ENCODE results near the gene RAB33B. TPM values are rescaled to one million over a fixed set of nuclear protein-coding genes. Genes with fewer than 3 reads are reported as not detected.

The RAB33B gene
- total RNA-seq, 6 experiments from 2014 or later = 10.9 to 15.1 (median 12.1) TPM

GRCh38 chr4:139521754-139522401 is 68.0 kb downstream of the RAB33B start:
- peaks cover 0 to 52% (median 20%) of the 10 kb centered on the region in 4 donors for H3K36me3 ChIP-seq
- no peaks in the 10 kb centered on the region for H3K9me3 ChIP-seq
- no peaks in the 10 kb centered on the region for H3K4me1 ChIP-seq
- ATAC-seq (peak in 1 of 4 donors; percentile 24), DNase-seq (no peak)
- intact Hi-C loops (cut with DNase I) = no loop called here
- H3K4me3 ChIP-seq = no peak overlapping the region
- H3K27me3 ChIP-seq = no peaks in the 10 kb centered on the region
- no peak overlapping the region for H3K27ac ChIP-seq
- no peak for TF ChIP-seq POLR2A (IDR thresholded peaks at IDR 0.05)
- TF ChIP-seq, protein P1, sequence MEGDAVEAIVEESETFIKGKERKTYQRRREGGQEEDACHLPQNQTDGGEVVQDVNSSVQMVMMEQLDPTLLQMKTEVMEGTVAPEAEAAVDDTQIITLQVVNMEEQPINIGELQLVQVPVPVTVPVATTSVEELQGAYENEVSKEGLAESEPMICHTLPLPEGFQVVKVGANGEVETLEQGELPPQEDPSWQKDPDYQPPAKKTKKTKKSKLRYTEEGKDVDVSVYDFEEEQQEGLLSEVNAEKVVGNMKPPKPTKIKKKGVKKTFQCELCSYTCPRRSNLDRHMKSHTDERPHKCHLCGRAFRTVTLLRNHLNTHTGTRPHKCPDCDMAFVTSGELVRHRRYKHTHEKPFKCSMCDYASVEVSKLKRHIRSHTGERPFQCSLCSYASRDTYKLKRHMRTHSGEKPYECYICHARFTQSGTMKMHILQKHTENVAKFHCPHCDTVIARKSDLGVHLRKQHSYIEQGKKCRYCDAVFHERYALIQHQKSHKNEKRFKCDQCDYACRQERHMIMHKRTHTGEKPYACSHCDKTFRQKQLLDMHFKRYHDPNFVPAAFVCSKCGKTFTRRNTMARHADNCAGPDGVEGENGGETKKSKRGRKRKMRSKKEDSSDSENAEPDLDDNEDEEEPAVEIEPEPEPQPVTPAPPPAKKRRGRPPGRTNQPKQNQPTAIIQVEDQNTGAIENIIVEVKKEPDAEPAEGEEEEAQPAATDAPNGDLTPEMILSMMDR (IDR thresholded peaks at IDR 0.05) = no peak
- 83% methylated on average over 4 of the region's 4 CpGs for WGBS (ENCODE audit: insufficient coverage, low coverage, low lambda C conversion rate, missing lambda C conversion rate)

GRCh38 chr4:139522457-139522856 is 68.5 kb downstream of the RAB33B start:
- intact Hi-C loops (cut with DNase I) = no loop called here
- Histone ChIP-seq H3K9me3 (no peaks in the 10 kb centered on the region), H3K27ac (no peak overlapping the region), H3K4me1 (no peaks in the 10 kb centered on the region), H3K27me3 (no peaks in the 10 kb centered on the region), H3K36me3 (peaks cover 0 to 48% (median 21%) of the 10 kb centered on the region in 4 donors), H3K4me3 (no peak overlapping the region)
- DNase-seq (no peak), ATAC-seq (no peak)
- WGBS (ENCODE audit: insufficient coverage, low coverage, low lambda C conversion rate, missing lambda C conversion rate) = 78% methylated on average over 2 of the region's 4 CpGs
- TF ChIP-seq, protein P1 (IDR thresholded peaks at IDR 0.05) = no peak
- TF ChIP-seq POLR2A (IDR thresholded peaks at IDR 0.05) = no peak

DNA sequence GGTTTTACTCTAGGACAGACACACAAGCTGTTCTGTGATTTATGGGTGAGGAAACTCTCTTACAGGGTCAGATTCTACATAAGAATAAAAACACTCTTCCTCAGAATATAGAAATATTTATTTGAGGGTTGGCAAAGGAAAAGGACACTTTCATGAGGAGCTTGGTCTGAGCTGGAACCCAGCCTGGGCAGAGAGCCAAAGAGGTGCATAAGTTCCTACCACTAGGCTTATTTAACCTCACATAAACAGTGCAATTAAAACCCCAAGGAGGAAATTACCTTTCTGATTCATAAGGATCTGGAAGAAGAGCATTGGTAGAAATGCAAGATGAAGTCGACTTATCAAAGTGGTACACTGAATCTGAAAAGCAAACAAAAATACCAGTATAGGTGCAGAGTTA is 69.2 kb downstream of the RAB33B start:
- WGBS (ENCODE audit: insufficient coverage, low coverage, low lambda C conversion rate, missing lambda C conversion rate) = 100% methylated on average over 1 of the region's 1 CpG
- intact Hi-C loops (cut with DNase I) = no loop called here
- ATAC-seq (no peak), DNase-seq (no peak)
- Histone ChIP-seq H3K27me3 (no peaks in the 10 kb centered on the region), H3K36me3 (peaks cover 0 to 46% (median 25%) of the 10 kb centered on the region in 4 donors), H3K4me1 (no peaks in the 10 kb centered on the region), H3K27ac (no peak overlapping the region), H3K4me3 (no peak overlapping the region), H3K9me3 (no peaks in the 10 kb centered on the region)
- no peak for TF ChIP-seq POLR2A (IDR thresholded peaks at IDR 0.05)
- TF ChIP-seq, protein P1 (IDR thresholded peaks at IDR 0.05) = no peak

GRCh38 chr4:139524062-139524631 is 70.2 kb downstream of the RAB33B start:
- ATAC-seq (peak in 1 of 4 donors; percentile 36), DNase-seq (no peak)
- Histone ChIP-seq H3K27me3 (no peaks in the 10 kb centered on the region), H3K4me3 (no peak overlapping the region), H3K9me3 (no peaks in the 10 kb centered on the region), H3K27ac (no peak overlapping the region), H3K4me1 (no peaks in the 10 kb centered on the region), H3K36me3 (peaks cover 0 to 45% (median 24%) of the 10 kb centered on the region in 4 donors)
- 75% methylated on average over 2 of the region's 4 CpGs for WGBS (ENCODE audit: insufficient coverage, low coverage, low lambda C conversion rate, missing lambda C conversion rate)
- intact Hi-C loops (cut with DNase I) = no loop called here
- no peak for TF ChIP-seq POLR2A (IDR thresholded peaks at IDR 0.05)
- TF ChIP-seq, protein P1 (IDR thresholded peaks at IDR 0.05) = no peak

All from right lobe of liver (tissue), 6 donors.